HEK293T (cell line): ENCODE measurements around the gene SLC7A9.

Experiments used
- CTCF ChIA-PET: fragments of 350-600 bp; formaldehyde crosslinking; extraction: SDS; loops from one replicate; lab custom pipeline; 2021; ENCODE audit warnings: antibody characterized with exemption, inconsistent platforms; lab: Yijun Ruan, JAX
- POLR2A ChIA-PET: fragments of 350-600 bp; formaldehyde crosslinking; extraction: SDS; loops from one replicate; lab custom pipeline; 2020; ENCODE audit warnings: antibody characterized with exemption, inconsistent platforms; lab: Yijun Ruan, JAX
- DNase-seq: peaks from one replicate; pipeline ENCODE4 v3.0.0; 2012; ENCODE audit warnings: mixed read lengths; ENCODE audit errors: extremely low spot score
- ARNT ChIP-seq: fragments of 450-650 bp; IDR thresholded peaks from 2 replicates; pipeline ENCODE4 v1.6.1; 2017; ENCODE audit warnings: mild to moderate bottlenecking
- BHLHE40 ChIP-seq: fragments of 450-650 bp; IDR thresholded peaks from 2 replicates; pipeline ENCODE4 v1.6.1; 2016; ENCODE audit warnings: mild to moderate bottlenecking, moderate library complexity, borderline replicate concordance
- CTBP1 ChIP-seq: fragments of 450-650 bp; IDR thresholded peaks from 2 replicates; pipeline ENCODE4 v1.6.1; 2016; ENCODE audit warnings: borderline replicate concordance
- ELF4 ChIP-seq: fragments of 450-650 bp; IDR thresholded peaks from 2 replicates; pipeline ENCODE4 v1.6.1; 2017; ENCODE audit warnings: antibody characterized with exemption
- FOXA1 ChIP-seq: fragments of 450-650 bp; IDR thresholded peaks from 2 replicates; pipeline ENCODE4 v1.6.1; 2016; ENCODE audit warnings: mild to moderate bottlenecking
- FOXK2 ChIP-seq: fragments of 450-650 bp; IDR thresholded peaks from 2 replicates; pipeline ENCODE4 v1.6.1; 2016; ENCODE audit warnings: mild to moderate bottlenecking
- FOXM1 ChIP-seq: fragments of 450-650 bp; IDR thresholded peaks from 2 replicates; pipeline ENCODE4 v1.6.1; 2017; ENCODE audit warnings: mild to moderate bottlenecking, borderline replicate concordance
- HDGF ChIP-seq: fragments of 450-650 bp; IDR thresholded peaks from 2 replicates; pipeline ENCODE4 v1.6.1; 2017; ENCODE audit warnings: antibody characterized with exemption, borderline replicate concordance
- L3MBTL2 ChIP-seq: fragments of 450-650 bp; conservative IDR thresholded peaks from 2 replicates; pipeline ENCODE4 v1.6.1; 2016; ENCODE audit warnings: mild to moderate bottlenecking
- LEF1 ChIP-seq: fragments of 450-650 bp; IDR thresholded peaks from 2 replicates; pipeline ENCODE4 v1.6.1; 2017; ENCODE audit warnings: mild to moderate bottlenecking, borderline replicate concordance
- NFRKB ChIP-seq: fragments of 450-650 bp; IDR thresholded peaks from 2 replicates; pipeline ENCODE4 v1.6.1; 2016; ENCODE audit warnings: mild to moderate bottlenecking, moderate library complexity
- PKNOX1 ChIP-seq: fragments of 450-650 bp; IDR thresholded peaks from 2 replicates; pipeline ENCODE4 v1.6.1; 2016
- SP1 ChIP-seq: fragments of 450-650 bp; IDR thresholded peaks from 2 replicates; pipeline ENCODE4 v1.6.1; 2017
- SUZ12 ChIP-seq: fragments of 450-650 bp; IDR thresholded peaks from 2 replicates; pipeline ENCODE4 v1.6.1; 2016; ENCODE audit warnings: mild to moderate bottlenecking
- TARDBP ChIP-seq: fragments of 450-650 bp; IDR thresholded peaks from 2 replicates; pipeline ENCODE4 v1.6.1; 2016
- ZNF384 ChIP-seq: fragments of 450-650 bp; IDR thresholded peaks from 2 replicates; pipeline ENCODE4 v1.6.1; 2016

Gene SLC7A9

GRCh38 chr19:32864318-32865007 is 5.1 kb downstream of the SLC7A9 start:
- ChIA-PET CTCF (no interaction called here), POLR2A (no interaction called here)
- DNase-seq: no peak
- TF ChIP-seq FOXA1 (no peak), CTBP1 (no peak), SUZ12 (no peak), L3MBTL2 (no peak), ARNT (no peak)

- TF ChIP-seq SP1: no peak
- no peak for TF ChIP-seq SUZ12
- no peak for TF ChIP-seq PKNOX1
- no peak for TF ChIP-seq FOXM1
- TF ChIP-seq BHLHE40: no peak
- no peak for TF ChIP-seq LEF1
- TF ChIP-seq HDGF: no peak
- no peak for TF ChIP-seq FOXA1
- no peak for TF ChIP-seq TARDBP
- TF ChIP-seq CTBP1: no peak
- ChIA-PET POLR2A (no interaction called here), CTCF (no interaction called here)
- no peak for DNase-seq
Observed at GRCh38 chr19:32863841-32864240, 5.7 kb downstream of the SLC7A9 start.

- DNase-seq: no peak
- TF ChIP-seq L3MBTL2 (no peak), NFRKB (no peak), SUZ12 (no peak), PKNOX1 (no peak), BHLHE40 (no peak), LEF1 (no peak), FOXK2 (no peak), FOXA1 (no peak)
- CTCF ChIA-PET: no interaction called here
- POLR2A ChIA-PET: no interaction called here
Observed at GRCh38 chr19:32863301-32863700, 6.3 kb downstream of the SLC7A9 start.

- ChIA-PET POLR2A (no interaction called here), CTCF (no interaction called here)
- no peak for DNase-seq
- TF ChIP-seq FOXA1 (no peak), SUZ12 (no peak), PKNOX1 (no peak), L3MBTL2 (no peak), HDGF (no peak), NFRKB (no peak), LEF1 (no peak), SP1 (no peak), TARDBP (no peak), FOXK2 (no peak), ELF4 (no peak), CTBP1 (no peak), FOXM1 (no peak), ZNF384 (no peak), BHLHE40 (no peak), ARNT (no peak)
Observed at GRCh38 chr19:32862741-32863140, 6.8 kb downstream of the SLC7A9 start.

- TF ChIP-seq ELF4 (no peak), FOXA1 (no peak), SP1 (no peak), TARDBP (no peak), PKNOX1 (no peak), LEF1 (no peak), L3MBTL2 (no peak), FOXM1 (no peak), BHLHE40 (no peak), HDGF (no peak), FOXK2 (no peak), SUZ12 (no peak), CTBP1 (no peak), NFRKB (no peak), ARNT (no peak), ZNF384 (no peak)
- ChIA-PET POLR2A (no interaction called here), CTCF (no interaction called here)
- no peak for DNase-seq
Observed at GRCh38 chr19:32862173-32862572, 7.4 kb downstream of the SLC7A9 start.

- CTCF ChIA-PET: no interaction called here
- POLR2A ChIA-PET: interaction anchor here (0.6 kb wide), 1 partner anchor 47 kb away, joined by 3 read pairs; no protein-coding TSS in a partner anchor
- DNase-seq: no peak
- TF ChIP-seq LEF1 (no peak), HDGF (no peak)
Observed at GRCh38 chr19:32861596-32861995, 8.0 kb downstream of the SLC7A9 start.
